Stimulated activated CD4-positive, alpha-beta T cell treated with anti-CD3 and anti-CD28 coated beads, Interleukin-4, amount 100 ng/mL, for 4 hours (primary cell): ENCODE measurements around the gene RAVER2.
A peak's percentile ranks its signal among the peaks of the same experiment; 100 is the strongest.

Source experiments
- DNase-seq, 2 experiments: peaks; one replicate each; pipeline ENCODE4 v3.0.0-alpha.2; 2020

The RAVER2 gene

DNA sequence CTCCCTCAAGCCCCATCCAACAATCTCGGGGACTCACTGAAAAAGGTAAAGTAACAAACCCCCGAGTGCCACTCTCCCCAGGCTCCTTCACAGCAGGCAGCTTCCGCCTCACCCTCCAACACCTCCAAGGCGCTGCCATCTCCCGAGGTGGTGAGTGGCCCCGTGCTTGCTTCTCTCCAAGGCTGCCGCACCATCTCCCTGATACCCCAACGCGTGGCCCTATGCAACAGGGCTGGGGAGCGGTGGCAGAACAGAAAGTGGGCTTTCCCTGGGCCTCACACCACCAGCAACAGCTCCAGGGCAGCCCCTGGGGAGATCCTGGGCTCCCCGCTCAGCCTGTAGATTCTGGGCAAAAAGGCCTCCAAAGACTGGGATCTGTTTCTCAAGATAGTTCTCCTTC lies 105.1 kb downstream of the RAVER2 start:
- no peak for DNase-seq

DNA sequence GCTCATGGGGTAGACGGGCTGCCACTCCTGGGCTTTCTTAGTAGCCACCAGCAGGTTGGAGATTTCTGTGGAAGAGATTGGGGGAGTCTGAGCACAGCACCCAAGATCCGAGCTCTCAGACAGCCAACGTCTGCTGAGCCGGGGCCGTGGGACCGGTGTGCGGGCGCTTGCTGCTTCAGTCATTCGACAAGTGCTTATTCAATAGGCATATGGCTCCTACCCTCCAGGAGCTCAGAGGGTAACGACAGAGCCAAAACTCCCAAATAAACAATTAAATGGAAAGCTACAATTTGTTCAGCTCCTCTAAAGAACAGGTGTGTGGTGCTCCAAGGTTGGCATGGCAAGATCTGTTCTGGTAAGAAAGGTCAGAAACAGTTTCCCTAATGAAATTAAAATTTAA lies 106.0 kb downstream of the RAVER2 start:
- DNase-seq = no peak

DNA sequence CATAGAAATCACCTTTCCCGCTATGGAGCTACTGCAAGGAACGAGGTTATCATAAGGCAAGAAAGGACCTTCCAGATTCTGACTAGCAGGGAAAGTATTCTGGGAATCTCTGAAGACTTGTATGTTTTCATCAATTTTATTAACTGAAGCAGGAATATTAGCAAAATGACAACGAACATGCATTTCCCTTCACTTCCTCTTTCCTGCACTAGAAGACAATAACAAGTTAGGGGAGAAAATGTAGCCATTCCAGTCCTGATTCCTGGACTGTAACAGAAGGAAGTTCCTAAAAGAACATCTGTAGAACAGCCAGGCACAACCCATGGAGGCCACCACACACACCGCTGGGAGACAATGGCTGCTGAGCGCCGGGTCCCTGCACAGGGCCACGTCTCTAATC lies 106.8 kb downstream of the RAVER2 start:
- no peak for DNase-seq

DNA sequence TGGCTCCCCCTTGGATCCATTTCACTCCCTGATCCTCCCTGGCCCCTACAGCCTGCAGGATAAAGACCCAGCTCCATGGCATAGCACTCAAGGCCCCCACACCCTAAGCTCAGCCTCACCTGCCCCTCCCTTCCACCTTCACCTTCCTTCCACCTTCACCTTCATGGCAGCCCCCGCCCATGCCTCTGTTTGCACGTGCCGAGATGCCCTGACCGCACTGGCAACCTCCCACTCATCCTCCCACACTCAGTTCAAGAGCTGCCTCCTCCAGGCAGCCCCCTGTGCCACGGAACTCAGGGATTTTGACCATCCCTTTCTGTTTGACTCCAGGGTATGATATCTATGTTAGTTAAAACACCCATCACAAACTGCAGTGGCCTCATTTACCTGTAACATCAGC lies 109.8 kb downstream of the RAVER2 start:
- no peak for DNase-seq

DNA sequence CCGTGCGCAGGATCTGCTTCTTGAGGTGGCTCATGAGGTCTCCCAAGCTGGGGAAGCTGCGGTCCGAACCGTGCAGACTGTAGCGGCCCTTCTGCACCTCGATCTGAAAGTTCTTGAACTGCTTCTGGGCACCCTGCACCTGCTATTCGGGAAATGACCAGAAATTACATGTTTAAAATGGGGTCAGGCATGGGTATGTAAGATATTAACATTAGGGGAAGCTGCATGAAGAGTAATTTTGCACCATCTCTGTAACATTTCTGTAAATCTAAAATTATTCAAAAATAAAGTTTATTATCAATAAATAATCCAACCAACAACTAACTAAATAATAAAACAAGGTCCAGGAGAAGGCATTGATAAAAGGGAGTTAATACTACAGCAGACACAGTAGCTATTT lies 110.7 kb downstream of the RAVER2 start:
- DNase-seq = no peak

DNA sequence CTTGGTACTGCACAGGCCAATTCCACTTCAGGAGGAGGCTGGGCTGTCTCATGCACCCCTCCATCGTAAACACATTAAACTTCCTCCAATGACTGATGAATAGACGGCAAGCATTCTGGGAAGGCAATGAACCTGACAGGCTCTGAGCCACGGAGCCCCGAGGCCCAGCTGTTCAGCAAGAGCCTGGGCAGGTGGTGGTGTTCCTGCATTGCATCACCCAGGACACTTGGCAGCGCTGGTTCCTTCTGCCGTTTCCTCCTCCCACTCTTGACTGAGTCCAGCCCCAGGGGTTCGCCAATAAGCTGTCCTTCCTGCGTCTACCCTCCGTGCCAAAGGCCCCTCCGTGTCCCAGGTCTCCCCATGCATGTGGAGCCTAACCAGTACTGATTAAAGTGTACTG lies 111.7 kb downstream of the RAVER2 start:
- no peak for DNase-seq

DNA sequence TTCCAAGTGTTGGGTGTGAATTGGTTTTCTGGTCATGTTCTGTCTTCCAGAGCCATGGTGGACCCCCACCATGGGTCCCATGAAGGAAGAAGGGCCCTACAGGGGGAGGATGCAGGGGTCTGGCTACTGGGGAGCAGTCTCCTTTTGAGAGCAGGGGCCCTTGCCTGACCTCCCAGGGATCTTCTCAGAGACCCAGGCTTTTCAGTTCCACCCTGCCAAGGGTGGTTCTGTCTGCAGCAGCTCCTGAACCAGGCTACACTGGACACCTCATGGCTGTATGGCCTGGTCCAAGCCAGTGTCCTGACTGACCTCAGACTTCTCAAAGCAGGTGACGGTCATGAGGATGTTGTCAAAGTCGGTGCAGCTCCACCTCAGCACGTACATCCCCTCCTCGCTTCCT lies 112.5 kb downstream of the RAVER2 start:
- DNase-seq = no peak

DNA sequence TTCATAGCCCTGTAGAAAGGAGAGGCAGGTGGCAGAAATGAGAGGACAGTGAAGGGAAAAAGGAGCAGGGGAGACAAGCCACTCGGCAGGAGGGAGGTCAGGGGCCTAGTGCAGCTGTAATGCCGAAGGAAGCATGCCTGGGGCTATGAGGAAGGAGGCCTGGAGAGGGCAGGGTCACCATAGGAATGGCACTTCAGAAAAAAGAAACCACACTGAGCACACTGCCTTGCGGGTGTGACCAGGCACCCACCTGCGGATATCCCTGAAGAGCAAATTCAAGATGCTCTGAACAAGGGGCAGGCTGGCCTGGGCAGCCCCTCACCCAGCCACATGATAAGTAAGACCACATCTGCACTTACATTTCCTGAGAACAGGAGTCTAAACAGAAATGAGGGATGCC lies 116.7 kb downstream of the RAVER2 start:
- DNase-seq = no peak

DNA sequence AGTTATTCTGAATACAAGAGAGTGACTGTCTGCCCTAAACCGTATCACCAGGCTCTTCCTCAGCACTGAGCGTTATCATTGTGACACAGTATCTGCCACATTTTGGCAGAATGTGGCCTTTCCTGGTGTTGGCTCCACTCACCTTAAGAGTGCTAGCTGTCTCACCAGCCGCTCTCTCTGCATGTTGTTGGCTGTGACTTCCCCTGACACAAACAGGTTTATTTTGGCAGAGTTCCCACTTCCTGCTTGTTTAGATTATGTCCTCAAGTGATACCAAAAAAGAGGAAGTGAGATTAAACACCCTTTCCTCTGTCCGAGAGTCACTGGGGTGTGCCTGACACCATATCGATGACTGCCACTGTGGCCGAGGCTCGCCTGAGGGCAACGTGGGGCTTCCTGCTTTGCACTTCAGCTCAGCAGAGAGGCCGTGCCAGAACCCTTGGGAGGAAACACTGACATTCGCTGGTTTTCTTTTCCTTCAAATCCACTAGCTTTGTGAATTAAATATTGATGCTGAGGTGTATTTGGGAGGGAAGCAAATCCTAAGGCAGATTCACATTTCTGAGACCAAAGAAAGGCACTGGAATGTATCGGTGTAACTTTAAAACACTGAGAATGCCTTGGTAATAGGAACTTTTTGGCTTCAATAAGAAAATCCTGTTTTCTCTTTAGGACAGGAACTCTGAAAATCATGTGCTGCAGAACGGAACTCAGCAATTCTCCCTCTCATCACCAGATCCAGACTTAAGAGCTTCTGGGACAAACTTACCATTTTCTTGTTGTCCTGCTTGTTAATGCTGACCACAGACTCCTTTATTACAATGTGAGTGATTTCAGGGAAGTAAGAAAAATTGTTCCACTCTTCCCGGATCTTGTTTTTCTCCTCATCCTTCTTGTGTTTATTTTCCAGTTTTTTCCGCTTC lies 119.4 kb downstream of the RAVER2 start:
- peak; percentile 13 to 15 for DNase-seq

DNA sequence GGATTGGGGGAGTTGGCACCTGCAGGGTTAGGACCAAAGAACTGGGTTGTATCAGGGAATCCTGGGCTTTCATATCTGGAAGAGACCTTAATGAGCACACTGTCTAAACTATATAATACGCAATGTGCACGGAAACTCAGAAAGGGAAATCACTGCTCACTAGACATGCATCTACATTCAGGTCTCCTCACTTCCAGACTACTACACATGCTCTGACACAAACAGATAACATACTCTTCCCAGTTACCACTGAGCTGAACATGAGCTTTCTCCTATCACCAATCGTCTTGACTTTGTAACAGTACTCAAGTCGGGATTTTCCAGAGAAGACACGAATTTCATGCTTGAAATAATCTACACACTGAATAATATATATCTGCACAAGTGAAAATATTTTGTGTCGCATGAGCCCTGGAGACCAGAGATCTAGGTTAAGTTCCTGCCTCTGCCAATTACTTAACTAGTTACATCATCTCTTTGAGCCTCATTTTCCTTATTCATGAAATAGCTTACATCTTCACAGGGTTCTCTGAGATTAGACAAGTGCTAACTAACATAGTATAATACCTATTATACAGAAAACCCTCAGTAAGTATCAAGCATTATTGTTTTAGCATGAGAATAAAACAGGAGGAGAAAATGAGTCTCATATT lies 120.4 kb downstream of the RAVER2 start:
- DNase-seq = no peak

DNA sequence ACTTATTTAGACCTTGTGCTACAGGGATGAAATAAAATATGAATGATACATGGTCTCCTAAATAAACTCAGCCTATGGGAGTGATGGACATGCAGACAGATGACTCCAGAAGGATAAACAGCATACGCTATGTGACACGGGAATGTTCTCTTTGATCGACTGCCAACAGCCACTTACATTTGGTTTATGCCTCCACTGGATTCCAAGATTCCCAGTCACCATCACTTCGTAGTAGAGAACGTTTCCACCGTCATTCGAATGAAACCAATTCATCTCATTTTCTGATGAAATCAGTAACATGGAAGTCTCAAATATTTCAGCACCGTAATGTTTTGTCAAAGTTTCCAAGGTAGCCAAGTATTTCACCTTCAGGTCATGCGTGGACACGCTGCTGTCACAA lies 121.8 kb downstream of the RAVER2 start:
- DNase-seq = no peak

DNA sequence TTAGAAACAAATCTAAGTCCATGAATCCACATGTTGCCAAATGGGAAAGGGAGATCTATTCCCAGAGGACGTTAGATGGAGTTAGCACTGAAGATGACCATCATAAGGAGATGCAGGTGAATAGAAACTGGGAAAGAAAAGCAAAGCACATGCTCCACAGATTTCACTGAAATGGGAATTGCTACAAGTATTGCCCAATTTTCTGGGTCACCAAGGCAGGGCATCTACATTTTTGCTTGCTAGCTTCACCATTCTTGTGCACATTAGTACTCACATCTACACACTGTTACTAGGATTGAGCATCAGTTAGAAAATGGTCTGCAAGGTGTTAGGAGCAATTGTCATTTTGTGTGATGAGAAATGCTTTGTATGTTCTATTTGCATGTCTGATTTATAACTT lies 122.4 kb downstream of the RAVER2 start:
- DNase-seq = no peak

DNA sequence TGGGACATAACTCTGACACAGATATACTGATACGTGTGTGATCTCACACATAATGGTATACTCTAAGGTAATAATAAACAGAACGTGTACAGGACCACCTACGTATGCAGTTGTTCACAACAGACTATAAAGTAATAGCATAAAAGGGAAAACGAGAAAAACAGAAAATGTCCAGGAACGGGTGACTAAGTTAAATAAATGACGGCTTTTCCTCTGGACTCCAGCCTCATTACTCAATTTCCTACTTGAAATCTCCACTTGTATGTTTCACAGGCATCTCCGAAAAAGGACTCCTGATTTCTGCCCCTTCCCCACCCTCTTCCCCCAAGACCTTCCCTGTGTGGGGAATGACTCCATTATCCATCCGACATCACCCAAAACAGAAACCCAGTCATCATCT lies 126.4 kb downstream of the RAVER2 start:
- no peak for DNase-seq

DNA sequence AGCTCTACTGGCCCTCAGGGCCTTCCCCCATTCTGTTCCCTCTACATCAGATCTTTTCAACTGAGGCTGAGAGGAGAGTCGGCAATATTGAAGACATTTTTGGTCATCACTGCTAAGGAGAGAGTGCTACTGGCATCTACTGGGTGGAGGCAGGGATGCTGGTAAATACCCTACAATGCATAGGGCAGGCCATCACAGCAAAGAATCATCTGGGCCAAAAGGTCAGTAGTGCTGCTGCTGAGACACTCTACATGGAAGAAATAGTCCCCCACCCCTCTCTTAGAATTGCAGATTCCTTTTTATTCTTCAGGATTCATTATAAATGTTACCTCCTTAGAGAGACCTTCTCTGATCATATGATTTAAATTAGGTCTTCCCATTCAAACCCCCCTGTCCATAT lies 127.2 kb downstream of the RAVER2 start:
- no peak for DNase-seq

DNA sequence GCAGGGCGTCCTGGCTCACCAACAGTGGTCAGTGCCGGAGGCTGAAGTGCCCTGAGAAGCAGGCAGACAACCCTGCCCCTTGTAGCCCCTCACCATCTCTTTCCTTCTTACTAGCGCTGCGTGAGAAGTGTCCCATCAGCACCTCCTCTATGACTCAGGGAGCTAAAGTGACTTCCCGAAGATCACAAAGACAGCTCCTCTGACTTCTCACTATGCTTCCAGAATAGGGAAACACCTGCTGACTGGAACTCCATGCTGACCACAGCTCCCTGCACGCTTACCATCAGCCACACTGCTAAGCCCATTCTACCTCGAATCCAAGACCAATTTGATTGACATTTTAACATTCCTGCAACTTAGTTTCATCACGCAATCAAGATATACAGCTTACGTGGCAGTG lies 128.7 kb downstream of the RAVER2 start:
- DNase-seq = no peak

DNA sequence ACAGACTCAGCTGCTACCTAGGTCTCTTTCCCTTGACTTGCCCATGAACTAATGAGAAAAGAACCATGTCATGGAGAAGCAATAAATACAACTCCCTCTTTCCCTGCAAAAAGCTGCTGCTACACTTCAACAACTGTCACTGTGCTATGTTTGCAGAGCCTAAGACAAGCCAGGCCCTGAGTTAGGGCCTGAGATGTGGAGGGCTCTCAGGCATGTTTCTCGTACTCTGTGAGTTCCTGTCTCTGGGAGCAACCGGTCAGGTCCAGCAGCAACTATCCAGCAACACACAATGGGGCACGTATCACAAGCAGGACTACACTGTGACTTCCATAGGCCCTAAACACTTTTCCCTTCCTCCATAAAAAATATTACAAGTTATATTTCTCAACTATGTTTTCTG lies 129.8 kb downstream of the RAVER2 start:
- DNase-seq = no peak

DNA sequence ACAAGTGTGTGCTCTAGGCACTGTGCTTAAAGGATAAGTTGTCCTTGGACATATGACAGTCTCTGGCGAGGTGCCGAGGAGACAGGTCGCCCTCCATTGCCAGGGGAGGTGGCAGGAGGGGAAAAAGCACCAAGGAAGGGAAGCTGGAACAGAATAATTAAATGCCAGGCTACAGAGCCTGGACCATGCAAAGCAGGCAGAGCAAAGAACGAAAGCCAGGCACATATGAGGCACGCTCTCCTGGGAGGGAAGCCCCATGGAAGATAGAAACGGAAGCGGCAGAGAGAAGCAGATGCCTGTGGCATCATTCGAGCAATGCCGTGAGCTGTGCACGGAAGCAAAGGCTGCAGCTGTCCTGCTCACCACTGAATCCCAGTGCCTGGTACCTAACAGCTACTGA lies 130.2 kb downstream of the RAVER2 start:
- DNase-seq = no peak

DNA sequence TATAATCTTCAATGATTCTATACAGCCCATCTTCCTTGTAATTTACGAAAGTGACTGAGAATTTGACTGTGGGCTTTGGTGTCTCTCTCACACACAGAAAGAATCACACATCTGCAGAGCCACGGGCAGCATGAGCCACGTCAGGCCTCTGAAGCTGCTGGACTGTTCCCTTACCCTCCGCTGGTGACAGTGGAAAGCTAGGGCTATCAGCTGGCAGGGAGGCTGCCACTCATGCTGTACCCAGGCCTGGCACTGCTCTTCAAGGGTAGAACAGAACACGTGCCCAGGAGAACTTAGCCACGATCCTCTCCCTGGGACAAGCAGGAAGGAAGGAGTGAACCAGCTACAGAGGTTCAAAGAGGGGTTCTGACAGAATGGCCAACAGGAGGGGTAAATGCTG lies 130.7 kb downstream of the RAVER2 start:
- DNase-seq = no peak

DNA sequence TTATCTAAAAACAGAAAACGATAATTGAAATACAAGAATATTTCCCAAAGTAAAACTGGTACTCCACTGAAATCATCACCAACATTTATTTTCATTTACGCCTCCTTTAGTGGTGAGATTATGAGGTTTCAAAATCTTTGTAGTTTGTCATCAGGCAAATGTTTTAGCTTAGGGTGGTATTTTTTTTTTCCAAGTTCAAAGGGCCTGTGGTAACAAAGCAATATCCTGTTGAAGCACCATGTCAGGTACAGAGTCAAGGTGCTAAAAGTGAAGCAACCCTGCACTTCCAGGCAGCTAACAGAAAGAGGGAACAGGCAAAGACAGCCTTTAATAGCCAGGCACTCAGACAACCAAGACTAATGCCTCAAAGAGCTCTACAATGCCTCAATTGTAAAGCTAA lies 132.3 kb downstream of the RAVER2 start:
- peak in 1 of 2 experiments; percentile 28 for DNase-seq

DNA sequence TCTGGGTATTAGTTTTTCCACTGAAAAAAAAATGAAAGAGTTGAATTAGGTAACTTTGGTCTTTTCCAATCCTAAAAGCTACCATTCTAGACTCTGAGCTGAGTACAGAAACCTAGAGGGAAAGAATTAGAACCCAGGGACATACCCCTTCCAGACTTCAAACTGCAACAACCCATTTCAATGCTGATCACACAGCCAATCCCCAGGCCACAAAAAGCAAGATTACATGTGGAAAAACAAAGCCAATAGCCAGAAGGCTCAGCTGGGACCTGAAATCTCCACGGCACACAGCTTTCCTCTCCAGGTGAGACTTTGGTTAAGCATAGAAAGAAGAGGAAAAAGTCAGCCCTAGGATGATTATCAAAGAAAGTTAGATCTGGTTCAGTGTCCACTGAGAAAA lies 132.7 kb downstream of the RAVER2 start:
- DNase-seq = no peak

DNA sequence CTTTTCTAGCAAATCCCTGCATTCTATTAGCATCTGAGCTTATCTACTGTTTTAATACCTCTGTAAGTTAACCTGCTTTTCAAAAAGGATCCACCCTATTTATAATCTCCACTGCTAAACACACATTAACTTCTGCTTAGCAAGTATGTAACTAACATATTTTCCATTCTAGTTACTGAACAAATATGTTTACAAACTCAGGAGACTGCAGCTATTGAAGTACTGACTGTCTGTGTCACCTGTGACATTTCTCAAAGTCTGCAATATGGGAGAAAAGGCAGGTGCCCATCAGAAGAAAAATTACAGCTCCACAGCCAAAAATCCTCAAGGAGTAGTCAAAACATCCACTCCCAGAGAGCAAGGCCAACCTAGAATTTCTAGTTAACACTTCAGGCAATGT lies 133.2 kb downstream of the RAVER2 start:
- no peak for DNase-seq

DNA sequence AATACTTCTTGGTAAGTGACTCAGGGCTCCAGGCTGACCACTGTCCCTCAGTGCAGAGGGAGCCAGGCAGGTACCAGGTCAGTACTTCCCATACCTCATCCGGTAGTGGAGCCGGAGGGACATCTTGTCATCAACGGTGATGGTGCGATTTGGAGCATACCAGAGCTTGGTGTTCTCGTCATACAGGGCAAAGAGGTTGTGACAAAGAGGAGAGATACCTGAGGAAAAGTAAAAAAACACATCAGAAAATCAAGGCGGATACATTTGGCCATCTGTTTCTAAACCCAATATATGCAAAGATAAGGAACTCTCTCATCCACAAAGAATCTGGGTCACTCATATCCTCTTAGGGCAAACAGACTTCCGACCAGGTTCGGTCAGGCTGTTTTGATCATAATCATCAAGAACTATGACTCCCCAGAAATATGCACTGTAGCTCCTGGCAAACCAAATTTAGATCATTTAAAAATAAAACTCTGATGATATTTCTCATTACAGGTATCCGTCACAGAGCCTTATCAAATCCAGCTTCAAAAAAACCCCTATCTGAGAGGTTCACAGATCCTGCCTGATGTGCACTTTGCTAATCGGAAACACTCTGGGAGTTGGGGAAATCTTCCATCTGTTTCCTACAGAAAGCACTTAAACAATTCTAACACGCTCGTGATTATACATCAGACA lies 134.2 kb downstream of the RAVER2 start:
- DNase-seq = no peak

DNA sequence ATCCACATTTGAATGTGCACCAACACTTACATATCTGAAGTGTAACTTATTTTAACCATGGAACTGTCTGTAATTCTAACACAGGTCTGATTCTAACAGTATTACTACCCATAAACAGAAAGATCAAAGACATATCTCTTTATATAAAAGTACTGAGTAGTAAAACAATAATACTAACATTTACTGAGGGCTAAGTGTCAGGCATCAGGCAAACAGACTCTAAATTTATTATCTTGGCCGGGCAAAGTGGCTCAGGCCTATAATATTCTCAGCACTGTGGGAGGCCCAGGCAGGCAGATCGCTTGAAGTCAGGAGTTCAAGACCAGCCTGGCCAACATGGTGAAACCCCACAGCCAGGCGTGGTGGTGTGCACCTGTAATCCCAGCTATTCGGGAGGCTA lies 135.6 kb downstream of the RAVER2 start:
- DNase-seq = no peak

DNA sequence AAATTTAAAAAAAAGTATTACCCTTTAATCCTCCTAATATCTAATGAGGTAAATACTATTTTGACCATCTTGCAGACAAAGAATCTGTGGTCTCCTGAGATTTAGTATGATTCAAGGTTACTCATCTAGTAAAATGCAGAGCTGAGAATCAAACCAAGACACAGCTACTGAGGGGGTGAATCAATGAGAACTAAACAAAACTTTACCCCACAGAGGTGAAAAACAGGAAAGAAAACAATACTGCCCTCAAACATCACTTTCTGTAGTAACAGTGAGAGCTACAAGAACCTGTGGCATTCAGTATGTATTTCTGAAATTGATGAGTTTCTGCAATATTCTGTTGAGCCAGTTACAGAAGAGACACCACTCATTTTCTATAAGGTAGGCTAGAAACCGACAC lies 136.4 kb downstream of the RAVER2 start:
- no peak for DNase-seq
